ENCODE data around the gene TSHZ2. TPM values are rescaled to one million over a fixed set of nuclear protein-coding genes. Genes with fewer than 3 reads are reported as not detected.

TSHZ2 gene
- total RNA-seq, 1 experiment from 2014 or later, result 0.07 TPM

DNA sequence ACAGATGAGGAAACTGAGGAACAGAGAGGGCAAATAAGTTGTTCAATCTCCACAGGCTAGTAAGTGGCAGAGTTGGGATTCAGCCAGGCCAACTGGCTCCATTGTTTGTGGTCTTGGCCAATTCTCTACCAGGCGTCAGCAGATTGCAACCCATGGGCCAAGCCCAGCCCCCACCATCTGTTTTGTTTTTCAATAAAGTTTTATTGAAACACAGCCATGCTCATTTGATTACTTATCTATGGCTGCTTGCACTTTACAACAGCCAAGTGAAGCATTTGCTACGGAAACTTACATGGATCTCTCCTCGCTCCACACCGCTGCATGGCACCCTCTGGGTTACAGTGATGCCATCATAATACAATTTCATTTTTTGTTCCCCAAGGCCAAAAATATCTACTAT lies 530.7 kb downstream of the TSHZ2 start:
- Histone ChIP-seq H3K79me2 (ENCODE audit: insufficient read depth, low read length) (no peaks in the 10 kb centered on the region), H4K5ac (ENCODE audit: insufficient read length, low read depth, low read length) (no peak overlapping the region), H3K27ac (ENCODE audit: insufficient read length, low read depth, low read length) (no peak overlapping the region), H3K4me2 (ENCODE audit: insufficient read depth, insufficient read length, low read length) (no peak overlapping the region), H4K8ac (replicated peaks; ENCODE audit: insufficient read length, low read depth, low read length) (no peak overlapping the region), H2AK5ac (ENCODE audit: insufficient read length, low read length) (no peak overlapping the region), H3K18ac (ENCODE audit: insufficient read length, low read depth, low read length) (no peak overlapping the region), H2AFZ (ENCODE audit: low read length) (no peak overlapping the region), H4K20me1 (ENCODE audit: control insufficient read depth, insufficient read depth, insufficient read length) (no peaks in the 10 kb centered on the region), H3K14ac (ENCODE audit: insufficient read depth, low read length) (no peak overlapping the region), H3K9ac (ENCODE audit: extremely low read depth, insufficient read length, low read length) (no peak overlapping the region), H2BK12ac (ENCODE audit: insufficient read length, low read depth, low read length) (no peak overlapping the region), H3K56ac (ENCODE audit: insufficient read length, low read depth, low read length) (no peak overlapping the region), H2BK120ac (ENCODE audit: low read depth, low read length, poor library complexity, severe bottlenecking) (no peak overlapping the region), H3K23ac (ENCODE audit: insufficient read length, low read depth, low read length) (no peak overlapping the region), H2BK20ac (ENCODE audit: low read depth, low read length, poor library complexity, severe bottlenecking) (no peak overlapping the region), H3K79me1 (ENCODE audit: insufficient read depth, low read depth, low read length, poor library complexity, severe bottlenecking) (no peaks in the 10 kb centered on the region), H3K27me3 (ENCODE audit: insufficient read depth, low read length) (no peaks in the 10 kb centered on the region), H3T11ph (ENCODE audit: low read length) (no peak overlapping the region), H3K4ac (ENCODE audit: low read depth, low read length) (no peak overlapping the region), H3K9me3 (ENCODE audit: control insufficient read depth, low read depth, low read length) (no peaks in the 10 kb centered on the region), H2BK5ac (ENCODE audit: insufficient read length, low read length) (no peak overlapping the region), H3K23me2 (ENCODE audit: insufficient read length, low read depth, low read length, poor library complexity, severe bottlenecking) (no peaks in the 10 kb centered on the region), H2BK15ac (ENCODE audit: low read depth, low read length) (no peak overlapping the region), H4K91ac (ENCODE audit: insufficient read length, low read depth, low read length) (no peak overlapping the region), H3K4me1 (ENCODE audit: insufficient read depth, low read length) (no peaks in the 10 kb centered on the region)
- TF ChIP-seq, protein P1, sequence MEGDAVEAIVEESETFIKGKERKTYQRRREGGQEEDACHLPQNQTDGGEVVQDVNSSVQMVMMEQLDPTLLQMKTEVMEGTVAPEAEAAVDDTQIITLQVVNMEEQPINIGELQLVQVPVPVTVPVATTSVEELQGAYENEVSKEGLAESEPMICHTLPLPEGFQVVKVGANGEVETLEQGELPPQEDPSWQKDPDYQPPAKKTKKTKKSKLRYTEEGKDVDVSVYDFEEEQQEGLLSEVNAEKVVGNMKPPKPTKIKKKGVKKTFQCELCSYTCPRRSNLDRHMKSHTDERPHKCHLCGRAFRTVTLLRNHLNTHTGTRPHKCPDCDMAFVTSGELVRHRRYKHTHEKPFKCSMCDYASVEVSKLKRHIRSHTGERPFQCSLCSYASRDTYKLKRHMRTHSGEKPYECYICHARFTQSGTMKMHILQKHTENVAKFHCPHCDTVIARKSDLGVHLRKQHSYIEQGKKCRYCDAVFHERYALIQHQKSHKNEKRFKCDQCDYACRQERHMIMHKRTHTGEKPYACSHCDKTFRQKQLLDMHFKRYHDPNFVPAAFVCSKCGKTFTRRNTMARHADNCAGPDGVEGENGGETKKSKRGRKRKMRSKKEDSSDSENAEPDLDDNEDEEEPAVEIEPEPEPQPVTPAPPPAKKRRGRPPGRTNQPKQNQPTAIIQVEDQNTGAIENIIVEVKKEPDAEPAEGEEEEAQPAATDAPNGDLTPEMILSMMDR (conservative IDR thresholded peaks at IDR 0.05), result no peak
- no peak for DNase-seq
- Mint-ChIP-seq H3K4me3 (peak overlapping the region; percentile 10 to 81; a peak in 3 of 5 replicates), H3K36me3 (ENCODE audit: insufficient read depth in 1 of 3, low read depth in 3 of 3) (peaks cover 0 to 23% (median 12%) of the 10 kb centered on the region in 3 experiments; a peak in 4 of 7 replicates), H3K9me3 (peaks cover under 1 to 2% of the 10 kb centered on the region in 2 experiments; a peak in 2 of 5 replicates), H3K4me1 (peaks cover 0 to 14% of the 10 kb centered on the region in 2 experiments; a peak in 3 of 4 replicates), H3K27me3 (ENCODE audit: low read depth) (no peaks in the 10 kb centered on the region), H3K27ac (0 out of 7 replicates have a peak overlapping the region, but pooled peaks of 1 of the 3 experiments have one; percentile 17)
- WGBS (ENCODE audit: extremely low coverage, insufficient read length, low lambda C conversion rate), result no CpG with 5 or more reads among the region's 4 CpGs

Measured in H9 (cell line).